ENCODE results near the gene AFF3. TPM values are rescaled to one million over a fixed set of nuclear protein-coding genes. Genes with fewer than 3 reads are reported as not detected.

The AFF3 gene
- total RNA-seq, 1 experiment from 2014 or later: 0.61 TPM

- H3K4me1 ChIP-seq (ENCODE audit: control insufficient read depth in 1 of 2, insufficient read depth in 2 of 2, low read length in 2 of 2): no peaks in the 10 kb centered on the region
- no peak overlapping the region for H3K4me2 ChIP-seq (ENCODE audit: low read length)
- no peaks in the 10 kb centered on the region for H4K20me1 ChIP-seq (ENCODE audit: insufficient read depth)
- no peaks in the 10 kb centered on the region for H3K9me3 ChIP-seq (ENCODE audit: control insufficient read depth in 1 of 2, insufficient read depth in 1 of 2, low read depth in 1 of 2, low read length in 2 of 2)
- no peak overlapping the region for H3K9ac ChIP-seq (ENCODE audit: low read length)
- H3K27ac ChIP-seq (ENCODE audit: low read depth, low read length): no peak overlapping the region
- no peak for ATAC-seq
- no peaks in the 10 kb centered on the region for H3K9me2 ChIP-seq (ENCODE audit: insufficient read depth)
- ChIA-PET CTCF (no interaction called here), RAD21 (ENCODE audit: low non-redundant PET in 1 of 2, low total read pairs in 2 of 2, uncharacterized antibody in 2 of 2, unreplicated experiment in 2 of 2) (no interaction called here), POLR2A (no interaction called here)
- H3K27me3 ChIP-seq (ENCODE audit: insufficient read depth, low read length): peaks cover 15% of the 10 kb centered on the region
- no peak for DNase-seq (ENCODE audit: low read depth, low spot score)
- TF ChIP-seq MAX (IDR thresholded peaks at IDR 0.05): no peak
- no peak for TF ChIP-seq POLR2A (IDR thresholded peaks at IDR 0.05; ENCODE audit: borderline replicate concordance, extremely low read depth, insufficient read depth, insufficient read length)
- no peak for TF ChIP-seq ATF3 (IDR thresholded peaks at IDR 0.05)
- no peak for TF ChIP-seq REST (IDR thresholded peaks at IDR 0.05; ENCODE audit: low read depth)
- TF ChIP-seq SIN3A (IDR thresholded peaks at IDR 0.05; ENCODE audit: low read depth): no peak
- TF ChIP-seq EZH2 (IDR thresholded peaks at IDR 0.05): no peak
- TF ChIP-seq POLR2AphosphoS5 (IDR thresholded peaks at IDR 0.05; ENCODE audit: low read depth, low read length): no peak
- TF ChIP-seq EZH2phosphoT487 (IDR thresholded peaks at IDR 0.05; ENCODE audit: borderline replicate concordance): no peak
- TF ChIP-seq ELF1 (IDR thresholded peaks at IDR 0.05; ENCODE audit: borderline replicate concordance, low read depth): no peak
- TF ChIP-seq RAD21 (IDR thresholded peaks at IDR 0.05; ENCODE audit: low read depth): no peak
- TF ChIP-seq SP1 (IDR thresholded peaks at IDR 0.05; ENCODE audit: low read depth): no peak
- TF ChIP-seq CTCF (IDR thresholded peaks at IDR 0.05 in 2 of 3, conservative IDR thresholded peaks at IDR 0.05 in 1 of 3; ENCODE audit: borderline replicate concordance in 1 of 3, insufficient read depth in 1 of 3, low read depth in 2 of 3, low read length in 2 of 3): no peak
- no peak for TF ChIP-seq FOSL1 (IDR thresholded peaks at IDR 0.05; ENCODE audit: low read depth)
- no peak for TF ChIP-seq YY1 (IDR thresholded peaks at IDR 0.05; ENCODE audit: extremely low read depth, insufficient replicate concordance, low read depth, low read length)
- no peak for TF ChIP-seq ZBTB33 (IDR thresholded peaks at IDR 0.05; ENCODE audit: extremely low read depth, insufficient replicate concordance, low read length)
- TF ChIP-seq CEBPB (IDR thresholded peaks at IDR 0.05; ENCODE audit: low read depth): no peak
- no peak for TF ChIP-seq TCF7L2 (IDR thresholded peaks at IDR 0.05; ENCODE audit: borderline replicate concordance, extremely low read depth, insufficient read depth, insufficient read length)
- TF ChIP-seq CBX3 (IDR thresholded peaks at IDR 0.05; ENCODE audit: low read depth): no peak
- TF ChIP-seq SRF (IDR thresholded peaks at IDR 0.05; ENCODE audit: low read depth): no peak
- no TSS peak for BruUV-seq (replicated peaks)
- H2AFZ ChIP-seq (ENCODE audit: low read depth, low read length, poor library complexity, severe bottlenecking): no peak overlapping the region
- no peaks in the 10 kb centered on the region for H3K36me3 ChIP-seq (ENCODE audit: control insufficient read depth in 1 of 2, insufficient read depth in 2 of 2, low read length in 2 of 2)
- H3K4me3 ChIP-seq (replicated peaks in 1 of 2; ENCODE audit: low read depth in 1 of 2, low read length in 2 of 2): no peak overlapping the region
- intact Hi-C loops (cut with micrococcal nuclease): no loop called here
- no peaks in the 10 kb centered on the region for H3K79me2 ChIP-seq (ENCODE audit: insufficient read depth, low read length)
Observed at GRCh38 chr2:100137318-100137717, 5.1 kb downstream of the AFF3 start.

Data from HCT116 (cell line).